H1 (cell line): ENCODE data around the gene STX11.

Experiments
- CHD2 ChIP-seq: IDR thresholded peaks from 2 replicates; pipeline ENCODE4 v1.6.1; 2012; ENCODE audit warnings: low read length, improper control_type of control experiment
- CTCF ChIP-seq, 3 experiments: IDR thresholded peaks; 1 replicate in 2 of 3; 2 replicates in 1 of 3; pipeline versions ENCODE4 v1.5.1 to v1.6.1; 2011; ENCODE audit warnings: low read length in 3 of 3, mild to moderate bottlenecking in 3 of 3, inconsistent platforms in 2 of 3, low read depth in 1 of 3, moderate library complexity in 1 of 3; ENCODE audit not compliant: insufficient read depth in 1 of 3; ENCODE audit errors: control extremely low read depth in 1 of 3
- EP300 ChIP-seq, 2 experiments: IDR thresholded peaks; 1 replicate in 1 of 2; 2 replicates in 1 of 2; pipeline ENCODE4 v1.6.1; 2011 to 2012; ENCODE audit warnings: low read depth in 2 of 2, low read length in 2 of 2, mild to moderate bottlenecking in 2 of 2, borderline replicate concordance in 1 of 2, inconsistent platforms in 1 of 2, moderate library complexity in 1 of 2
- EZH2 ChIP-seq: fragments of 200-600 bp; sonication (generic); IDR thresholded peaks from 2 replicates; pipeline ENCODE4 v1.7.1; 2012; ENCODE audit warnings: low read depth, mild to moderate bottlenecking, moderate library complexity, low read length, inconsistent platforms; ENCODE audit not compliant: severe bottlenecking
- GABPA ChIP-seq: IDR thresholded peaks from 2 replicates; pipeline ENCODE4 v1.6.1; 2011; ENCODE audit warnings: mild to moderate bottlenecking, low read length, moderate library complexity, borderline replicate concordance; ENCODE audit not compliant: insufficient read depth
- JUN ChIP-seq: IDR thresholded peaks from 2 replicates; pipeline ENCODE4 v1.6.1; 2011; ENCODE audit warnings: low read depth, mild to moderate bottlenecking, improper control_type of control experiment, low read length
- POLR2AphosphoS5 ChIP-seq: IDR thresholded peaks from 2 replicates; pipeline ENCODE4 v1.6.1; 2011; ENCODE audit warnings: low read depth, low read length
- SP1 ChIP-seq: IDR thresholded peaks from 2 replicates; pipeline ENCODE4 v1.6.1; 2011; ENCODE audit warnings: low read depth, low read length
- SUZ12 ChIP-seq: fragments of 200-600 bp; sonication (generic); IDR thresholded peaks from 2 replicates; pipeline ENCODE4 v1.6.1; 2012; ENCODE audit warnings: mild to moderate bottlenecking, inconsistent platforms, low read length, moderate library complexity, mixed read lengths
- YY1 ChIP-seq: IDR thresholded peaks from 2 replicates; pipeline ENCODE4 v1.6.1; 2011; ENCODE audit warnings: low read depth, mild to moderate bottlenecking, low read length
- ZNF274 ChIP-seq: IDR thresholded peaks from 2 replicates; pipeline ENCODE4 v1.7.0; 2012; ENCODE audit warnings: low read length, borderline replicate concordance; ENCODE audit errors: extremely low read depth

GRCh38 chr6:144158133-144158532 lies 7.8 kb downstream of the STX11 start:
- TF ChIP-seq CTCF (IDR thresholded peaks at IDR 0.05; ENCODE audit: control extremely low read depth in 1 of 3, insufficient read depth in 1 of 3, low read depth in 1 of 3, low read length in 3 of 3) (no peak), SUZ12 (no peak), SP1 (no peak), GABPA (no peak), YY1 (no peak), ZNF274 (no peak), EP300 (IDR thresholded peaks at IDR 0.05; ENCODE audit: borderline replicate concordance in 1 of 2, low read depth in 2 of 2, low read length in 2 of 2) (no peak), EZH2 (no peak), POLR2AphosphoS5 (no peak), JUN (no peak), CHD2 (no peak)
